Forelimb muscle (tissue), 1 donor: ENCODE results near the gene GALNT14. TPM values are rescaled to one million over a fixed set of nuclear protein-coding genes. Genes with fewer than 3 reads are reported as not detected.
"Not testable (repeated sequence)": the region's sequence is repeated elsewhere in the genome, so short reads cannot be mapped to it uniquely, and the experiment has no call there.

Experiments
- DNase-seq: peaks from one replicate; pipeline ENCODE4 v3.0.0-alpha.2; 2013; ENCODE audit warnings: low read depth
- polyA plus RNA-seq: library from polyadenylated mRNA; unstranded; fragments of 120-200 nt; gene quantifications from one replicate; pipeline ENCODE4 v1.2.1, GENCODE V29; 2013; ENCODE audit not compliant: insufficient read length

Gene GALNT14
- 2.4 TPM for polyA plus RNA-seq

- no peak for DNase-seq
Observed at GRCh38 chr2:31138037-31138962, at the start of gene GALNT14. Gene GALNT14, minus strand, starts transcription at chr2:31138440. Its CDS starts 354 bp downstream, at chr2:31138086.

- DNase-seq: no peak
Observed at GRCh38 chr2:31187166-31187565, 48.9 kb upstream of the GALNT14 start.

DNA sequence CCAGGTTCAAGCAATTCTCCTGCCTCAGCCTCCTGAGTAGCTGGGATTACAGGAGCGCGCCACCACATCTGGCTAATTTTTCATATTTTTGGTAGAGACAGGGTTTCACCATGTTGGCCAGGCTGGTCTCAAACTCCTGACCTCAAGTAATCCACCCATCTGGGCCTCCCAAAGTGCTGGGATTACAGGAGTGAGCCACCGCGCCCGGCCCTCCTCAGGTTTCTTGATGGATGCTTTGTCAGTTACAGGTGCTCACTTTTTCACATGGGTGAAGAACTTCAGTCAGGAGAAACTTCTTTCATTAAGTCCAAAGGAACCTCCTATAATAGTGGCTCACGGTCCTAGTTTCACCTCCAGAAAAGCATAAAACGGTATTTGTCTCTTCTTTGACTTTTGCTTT lies 45.7 kb upstream of the GALNT14 start:
- not testable (repeated sequence) for DNase-seq

DNA sequence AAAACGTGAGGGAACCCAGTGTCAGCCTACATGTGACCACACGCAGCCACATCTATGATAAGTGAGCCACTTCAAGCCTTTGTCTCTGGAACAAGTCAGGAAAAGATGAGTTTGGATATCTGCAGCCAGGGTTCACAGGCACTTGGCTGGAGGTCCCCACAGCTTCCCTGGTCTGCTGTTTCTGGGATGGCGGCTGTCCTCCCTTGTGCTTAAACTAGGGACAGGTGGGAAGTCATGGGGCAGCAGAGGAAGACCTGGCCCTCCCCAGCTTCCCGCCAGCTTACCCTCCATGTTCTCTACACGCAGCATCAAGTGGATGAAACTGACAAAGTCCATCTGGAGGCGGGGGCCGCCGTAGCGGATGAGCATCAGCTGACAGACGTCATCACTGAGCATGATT lies 38.5 kb upstream of the GALNT14 start:
- DNase-seq: no peak

GRCh38 chr2:31171142-31171541 lies 32.9 kb upstream of the GALNT14 start:
- DNase-seq: no peak

DNA sequence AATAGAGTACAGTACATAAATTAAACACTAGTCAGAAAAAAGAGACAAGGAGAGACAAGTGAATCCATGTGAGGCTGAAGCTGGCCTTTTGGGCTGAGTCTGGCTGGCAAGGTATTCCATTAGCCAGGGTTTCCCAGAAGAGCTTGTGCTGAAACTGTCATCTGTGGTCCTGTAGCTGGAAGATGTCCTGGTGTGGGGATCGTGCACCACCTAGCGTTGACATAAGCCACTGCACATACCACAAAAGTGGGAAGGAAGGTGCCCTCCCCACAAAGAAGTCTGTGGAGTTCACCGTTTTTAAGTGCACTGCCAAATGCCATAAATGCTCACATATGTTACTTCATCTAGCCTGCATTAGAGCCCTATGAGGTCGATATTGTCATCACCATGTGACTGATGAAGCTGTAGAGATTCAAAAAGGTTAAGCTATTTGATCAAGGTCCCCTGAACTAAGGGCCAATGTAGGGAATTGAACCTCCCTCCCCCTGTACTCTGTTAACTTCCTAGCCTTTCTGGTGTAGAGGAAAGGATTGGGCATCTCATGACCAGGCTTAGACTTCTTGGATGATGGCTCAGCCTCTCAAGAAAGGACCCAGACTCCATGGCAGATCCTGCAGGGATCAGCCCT lies 31.9 kb upstream of the GALNT14 start:
- peak; percentile 19 for DNase-seq

- no peak for DNase-seq
Observed at GRCh38 chr2:31168291-31168690, 30.1 kb upstream of the GALNT14 start.

DNA sequence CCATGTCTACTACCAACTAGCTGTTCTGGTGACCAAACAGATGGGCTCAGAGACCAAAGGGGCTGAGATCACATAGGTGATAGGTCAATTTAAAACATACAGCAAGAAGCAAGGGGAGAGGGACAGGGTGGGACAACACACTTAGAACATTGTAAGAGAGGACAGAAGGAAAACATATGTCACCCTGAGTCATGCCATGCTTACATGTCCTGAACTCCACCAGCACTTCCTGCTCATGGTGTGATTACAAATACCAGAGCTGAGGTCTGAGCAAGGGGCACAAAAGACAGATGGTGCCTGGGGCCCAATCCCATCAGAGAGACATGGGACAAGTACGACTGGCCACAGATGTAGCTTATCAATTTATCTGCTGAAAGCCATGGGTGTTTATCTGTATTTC lies 28.7 kb upstream of the GALNT14 start:
- DNase-seq: no peak

- no peak for DNase-seq
Observed at GRCh38 chr2:31163011-31163539, 24.8 kb upstream of the GALNT14 start.

- no peak for DNase-seq
Observed at GRCh38 chr2:31161637-31162036, 23.4 kb upstream of the GALNT14 start.

DNA sequence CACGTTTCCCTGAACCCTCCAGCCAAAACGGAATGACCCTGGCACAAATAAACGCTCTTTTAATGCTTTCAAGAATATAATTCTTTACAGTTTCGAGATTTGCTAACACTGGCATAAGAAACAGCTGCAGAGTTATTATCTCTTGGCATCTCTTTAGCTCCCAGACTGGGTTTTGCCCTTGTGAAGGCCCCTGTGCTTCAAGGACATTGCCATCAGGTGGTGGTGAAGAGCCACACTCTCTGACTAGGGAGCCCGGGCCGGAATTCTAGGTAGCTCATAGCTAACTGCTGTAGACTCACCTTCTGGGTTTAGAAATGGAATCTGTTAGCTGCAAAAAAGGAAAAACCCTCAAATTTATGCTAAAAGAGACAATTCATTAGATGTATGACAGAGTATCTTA lies 13.3 kb upstream of the GALNT14 start:
- no peak for DNase-seq

GRCh38 chr2:31150120-31150670 lies 12.0 kb upstream of the GALNT14 start:
- no peak for DNase-seq

DNA sequence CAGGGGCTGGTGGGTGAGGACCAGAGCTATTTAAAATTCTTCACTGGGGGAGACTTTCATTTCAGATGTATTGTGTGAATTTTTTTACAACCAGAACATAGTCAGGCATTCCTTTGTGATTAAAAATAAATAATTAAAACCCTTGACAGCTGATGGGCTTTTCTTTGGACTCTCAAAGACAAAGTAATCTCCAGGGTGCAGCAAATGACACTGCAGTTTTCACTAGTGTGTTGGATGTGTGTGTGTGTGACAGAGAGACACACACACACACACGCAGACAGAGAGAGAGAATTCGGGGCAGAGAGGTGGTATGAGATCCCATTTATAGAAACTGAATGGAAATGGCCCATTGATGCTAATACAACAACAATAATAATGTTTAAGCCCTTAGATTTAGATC lies 10.3 kb upstream of the GALNT14 start:
- DNase-seq: no peak

GRCh38 chr2:31147645-31148044 lies 9.4 kb upstream of the GALNT14 start:
- no peak for DNase-seq

DNA sequence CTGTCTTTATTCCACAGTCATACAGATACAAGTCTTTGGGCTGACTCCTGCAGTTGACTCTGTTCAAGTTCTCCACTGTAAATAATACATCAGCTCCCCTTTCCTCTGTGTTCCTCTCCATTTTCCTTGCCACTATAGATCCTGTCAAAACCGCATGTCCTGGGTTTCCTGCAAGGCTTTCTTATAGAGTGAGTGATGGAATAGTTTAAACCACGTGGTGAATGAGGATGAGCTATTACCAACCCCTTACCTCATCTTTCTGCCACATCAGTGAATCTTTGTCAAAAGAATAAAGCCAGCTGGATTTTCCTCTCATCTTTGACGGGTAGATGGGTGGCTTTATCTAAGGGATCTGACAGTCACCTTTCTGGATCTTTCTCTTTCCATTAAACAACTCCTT lies 3.9 kb upstream of the GALNT14 start:
- DNase-seq: no peak

DNA sequence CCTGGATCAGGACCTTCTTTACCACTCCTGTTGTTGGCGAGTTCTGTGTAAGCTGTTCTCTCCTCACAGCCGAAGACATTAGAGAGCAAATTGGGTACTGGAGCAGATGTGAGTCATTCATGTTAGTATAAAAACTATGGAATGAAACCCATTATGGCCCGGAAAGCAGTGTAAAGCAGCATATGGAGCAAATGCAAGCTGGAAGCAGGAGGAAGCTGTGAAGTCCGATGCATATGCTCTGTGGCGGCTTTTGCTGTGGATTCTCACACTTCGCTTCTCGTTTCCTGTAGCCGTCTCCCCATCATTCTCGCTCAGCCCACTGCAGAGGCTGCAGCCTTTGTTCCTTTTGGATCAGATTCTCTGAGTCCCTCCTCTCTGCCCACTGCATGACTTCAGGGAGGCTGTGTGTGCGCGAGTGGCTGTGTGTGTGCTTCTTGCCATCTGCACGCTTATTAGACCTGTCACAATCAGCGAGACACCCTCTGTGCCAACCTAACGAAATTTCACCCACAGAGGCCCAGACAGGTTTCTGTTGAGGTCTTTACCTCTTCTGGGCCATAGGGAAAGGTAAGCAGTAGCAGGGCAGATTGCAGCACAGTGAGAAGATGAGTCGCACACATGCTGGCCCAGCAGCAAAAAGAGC lies 3.3 kb upstream of the GALNT14 start:
- no peak for DNase-seq

DNA sequence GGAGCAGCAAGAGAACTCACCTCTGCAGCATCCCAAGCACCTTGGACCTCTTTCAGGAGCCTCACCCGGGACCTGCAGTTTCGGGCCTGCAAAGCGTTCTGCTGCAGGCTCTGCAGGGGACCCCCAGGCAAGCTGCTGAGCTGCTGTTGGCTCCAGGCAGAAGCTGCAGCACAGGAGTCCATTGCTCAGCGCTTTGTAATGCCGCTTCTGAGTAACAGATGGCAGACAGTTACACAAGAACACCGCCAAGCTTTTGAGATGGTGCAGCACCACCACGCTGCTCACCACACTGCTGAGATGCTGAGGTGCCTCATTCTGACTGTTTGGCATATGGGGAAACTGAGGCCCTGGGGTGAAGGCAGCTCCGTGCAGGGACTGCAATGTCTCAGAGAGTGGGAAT lies 1.9 kb upstream of the GALNT14 start:
- DNase-seq: no peak

GRCh38 chr2:31139671-31140070 lies 1.4 kb upstream of the GALNT14 start:
- no peak for DNase-seq

DNA sequence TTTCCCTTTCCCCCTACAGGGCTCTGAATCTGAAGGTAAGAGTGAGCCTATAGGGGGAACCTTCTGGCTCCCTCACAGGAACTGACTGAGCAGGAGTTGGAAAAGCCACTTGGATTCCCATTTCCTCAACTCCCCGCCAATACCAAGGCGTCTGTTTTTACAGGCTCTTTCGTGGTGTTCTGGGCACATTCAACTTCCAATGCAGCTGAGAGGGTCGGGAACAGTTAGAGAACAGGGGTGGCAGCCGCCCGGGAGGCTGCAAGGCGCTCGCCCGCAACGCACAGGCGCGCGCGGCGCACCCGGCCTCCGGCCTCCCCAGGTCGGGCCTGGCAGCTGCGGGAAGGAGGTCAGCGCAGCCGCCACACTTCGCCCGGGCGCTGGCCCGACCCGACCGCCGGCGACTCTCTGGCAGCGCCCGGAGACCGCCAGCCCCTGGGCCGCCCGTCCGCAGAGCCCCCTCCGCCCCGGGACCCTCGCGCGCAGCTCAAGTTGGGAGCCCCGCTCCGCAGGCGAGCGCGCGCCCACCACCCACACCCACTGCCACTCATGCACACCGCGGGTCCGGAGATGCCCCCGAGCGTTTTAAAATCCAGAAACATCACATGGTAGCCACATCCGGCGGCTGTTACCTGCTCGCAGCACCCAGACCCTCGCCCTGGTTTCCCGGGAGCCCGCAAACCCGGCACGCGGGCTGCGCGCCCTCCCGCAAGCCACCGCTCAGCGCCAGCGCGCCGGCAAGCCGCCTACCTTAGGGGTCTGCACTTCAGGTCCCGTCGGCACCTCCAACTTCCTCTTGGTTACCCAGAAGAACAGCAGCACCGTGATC lies 816 bp downstream of the GALNT14 start:
- DNase-seq: no peak

DNA sequence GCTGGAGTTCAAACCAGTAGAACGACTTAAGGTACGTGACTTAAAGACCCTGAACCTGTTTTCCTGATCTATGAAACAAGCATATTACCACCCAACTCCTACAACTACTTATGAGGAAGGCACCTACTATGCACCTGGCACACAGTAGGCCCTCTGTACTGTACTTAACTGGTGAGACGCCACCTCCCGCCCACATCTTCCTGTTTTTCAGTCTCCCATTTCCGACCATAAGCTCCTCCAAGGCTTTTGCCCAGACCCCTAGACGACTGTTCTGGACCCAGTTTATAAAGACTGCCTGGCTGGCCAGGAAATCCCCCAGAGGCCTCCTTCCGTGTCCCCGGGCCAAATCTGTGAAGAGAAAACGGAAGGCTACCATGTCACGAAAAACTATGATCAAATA lies 1.5 kb downstream of the GALNT14 start:
- DNase-seq: no peak

DNA sequence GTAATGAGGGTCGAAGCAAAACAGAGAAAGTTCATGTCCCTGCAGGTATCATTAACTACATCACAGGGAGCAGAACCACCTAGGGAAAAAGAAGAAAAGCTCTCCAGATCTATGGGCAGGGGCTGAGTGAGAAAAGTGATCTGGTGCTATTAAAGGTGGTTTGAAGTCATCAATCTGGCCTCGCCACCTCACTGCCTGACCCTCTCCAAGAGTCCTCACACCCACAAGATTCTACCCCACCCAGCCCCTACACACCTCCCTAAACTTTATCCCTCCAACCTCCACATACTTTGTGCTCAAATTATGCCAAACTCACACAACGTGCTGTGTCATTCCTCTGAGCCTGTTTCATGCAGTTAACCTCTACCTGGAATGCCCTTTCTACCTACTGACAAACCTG lies 2.2 kb downstream of the GALNT14 start:
- DNase-seq: no peak
